Right lobe of liver (tissue), 4 donors: ENCODE data around the gene ATRNL1.

Experiments
- POLR2A ChIP-seq: fragments of 450-650 bp; IDR thresholded peaks from one replicate; pipeline ENCODE4 v1.6.1; 2017; ENCODE audit warnings: antibody characterized with exemption, mild to moderate bottlenecking
- TF ChIP-seq, protein P1 (sequence below), 4 donors: fragments of 200-600 bp in 3 of 4; fragments of 450-650 bp in 1 of 4; IDR thresholded peaks; one replicate each; pipeline versions ENCODE4 v1.5.1 to v1.8.0; 2016 to 2022; ENCODE audit warnings: antibody characterized with exemption in 4 of 4, mild to moderate bottlenecking in 2 of 4
- donor health status: DM: no; HTN: no; CAD: no.
- donor health status: DM: no; HTN: no; CAD: no.
- donor health status: DM: no; HTN: yes; CAD: no.

DNA sequence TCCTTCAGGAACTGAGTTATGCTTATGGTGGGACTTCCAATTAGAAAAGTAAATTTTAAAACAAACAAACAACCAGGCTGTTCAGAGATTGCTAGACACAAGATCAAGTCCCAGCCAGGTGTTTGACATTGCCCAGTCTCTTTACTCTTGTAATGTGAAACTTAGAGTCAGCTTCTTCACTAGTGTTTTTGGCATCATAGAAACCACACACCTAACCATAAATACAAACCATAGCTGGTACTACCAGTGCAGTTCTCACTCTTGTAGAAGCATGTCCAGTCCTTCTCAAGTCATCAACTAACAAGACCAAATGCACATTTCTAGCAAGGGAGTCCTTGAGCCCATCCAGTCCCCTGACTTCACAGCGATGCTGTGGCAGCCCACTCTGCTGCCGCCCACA lies 839.9 kb downstream of the ATRNL1 start:
- no peak for TF ChIP-seq POLR2A
- TF ChIP-seq, protein P1, sequence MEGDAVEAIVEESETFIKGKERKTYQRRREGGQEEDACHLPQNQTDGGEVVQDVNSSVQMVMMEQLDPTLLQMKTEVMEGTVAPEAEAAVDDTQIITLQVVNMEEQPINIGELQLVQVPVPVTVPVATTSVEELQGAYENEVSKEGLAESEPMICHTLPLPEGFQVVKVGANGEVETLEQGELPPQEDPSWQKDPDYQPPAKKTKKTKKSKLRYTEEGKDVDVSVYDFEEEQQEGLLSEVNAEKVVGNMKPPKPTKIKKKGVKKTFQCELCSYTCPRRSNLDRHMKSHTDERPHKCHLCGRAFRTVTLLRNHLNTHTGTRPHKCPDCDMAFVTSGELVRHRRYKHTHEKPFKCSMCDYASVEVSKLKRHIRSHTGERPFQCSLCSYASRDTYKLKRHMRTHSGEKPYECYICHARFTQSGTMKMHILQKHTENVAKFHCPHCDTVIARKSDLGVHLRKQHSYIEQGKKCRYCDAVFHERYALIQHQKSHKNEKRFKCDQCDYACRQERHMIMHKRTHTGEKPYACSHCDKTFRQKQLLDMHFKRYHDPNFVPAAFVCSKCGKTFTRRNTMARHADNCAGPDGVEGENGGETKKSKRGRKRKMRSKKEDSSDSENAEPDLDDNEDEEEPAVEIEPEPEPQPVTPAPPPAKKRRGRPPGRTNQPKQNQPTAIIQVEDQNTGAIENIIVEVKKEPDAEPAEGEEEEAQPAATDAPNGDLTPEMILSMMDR (IDR thresholded peaks at IDR 0.05), result no peak
